Liver (tissue), 9 donors: ENCODE data around the gene ALAS1. TPM values are rescaled to one million over a fixed set of nuclear protein-coding genes. Genes with fewer than 3 reads are reported as not detected.
A peak's percentile ranks its signal among the peaks of the same experiment; 100 is the strongest.

Source experiments
- DNase-seq: peaks from one replicate; pipeline ENCODE4 v3.0.0-alpha.2; 2017; ENCODE audit warnings: low spot score
- H3K27ac ChIP-seq, 2 donors: one replicate each; pipeline ENCODE4 v1.7.0; 2013; ENCODE audit warnings: inconsistent platforms in 2 of 2, low read length in 2 of 2, control low read depth in 1 of 2, low read depth in 1 of 2, mild to moderate bottlenecking in 1 of 2
- H3K27me3 ChIP-seq, 4 donors: one replicate each; pipeline versions ENCODE4 v1.6.1 to v1.7.0; 2013; ENCODE audit warnings: low read length in 3 of 4, inconsistent platforms in 1 of 4, mild to moderate bottlenecking in 1 of 4, moderate library complexity in 1 of 4; ENCODE audit not compliant: control insufficient read depth in 4 of 4, insufficient read depth in 4 of 4
- H3K36me3 ChIP-seq, 4 donors: one replicate each; pipeline versions ENCODE4 v1.6.1 to v1.7.0; 2013; ENCODE audit warnings: low read length in 3 of 4, mild to moderate bottlenecking in 3 of 4, low read depth in 1 of 4, moderate library complexity in 1 of 4; ENCODE audit not compliant: control insufficient read depth in 4 of 4, insufficient read depth in 3 of 4
- H3K4me1 ChIP-seq, 4 donors: one replicate each; pipeline versions ENCODE4 v1.6.1 to v1.7.0; 2013; ENCODE audit warnings: low read length in 3 of 4, mild to moderate bottlenecking in 3 of 4, moderate library complexity in 1 of 4; ENCODE audit not compliant: control insufficient read depth in 4 of 4, insufficient read depth in 4 of 4
- H3K4me3 ChIP-seq, 3 donors: one replicate each; pipeline versions ENCODE4 v1.6.1 to v1.7.0; 2013; ENCODE audit warnings: low read length in 3 of 3, control low read depth in 1 of 3, low read depth in 1 of 3, mild to moderate bottlenecking in 1 of 3
- H3K9ac ChIP-seq, 2 donors: one replicate each; pipeline ENCODE4 v1.7.0; 2013; ENCODE audit warnings: low read length in 2 of 2, mild to moderate bottlenecking in 2 of 2, moderate library complexity in 2 of 2, control low read depth in 1 of 2, low read depth in 1 of 2
- H3K9me3 ChIP-seq, 4 donors: one replicate each; pipeline versions ENCODE4 v1.6.1 to v1.7.0; 2013; ENCODE audit warnings: low read length in 3 of 4; ENCODE audit not compliant: control insufficient read depth in 4 of 4
- CTCF ChIP-seq: fragments of 150-350 bp; IDR thresholded peaks from 2 replicates; pipeline ENCODE4 v1.5.1; 2017; ENCODE audit warnings: improper control_type of control experiment, low read depth, low read length; ENCODE audit not compliant: missing input control
- EGR1 ChIP-seq, 2 donors: IDR thresholded peaks; 2 replicates each; pipeline ENCODE4 v1.6.1; 2016 to 2018; ENCODE audit warnings: antibody characterized with exemption in 2 of 2, low read depth in 2 of 2
- FOXA1 ChIP-seq: IDR thresholded peaks from 2 replicates; pipeline ENCODE4 v1.6.1; 2016; ENCODE audit warnings: antibody characterized with exemption
- FOXA2 ChIP-seq: IDR thresholded peaks from 2 replicates; pipeline ENCODE4 v1.6.1; 2016; ENCODE audit warnings: antibody characterized with exemption
- GABPA ChIP-seq, 2 donors: IDR thresholded peaks in 1 of 2; conservative IDR thresholded peaks in 1 of 2; 2 replicates each; pipeline ENCODE4 v1.6.1; 2016; ENCODE audit warnings: antibody characterized with exemption in 2 of 2, mild to moderate bottlenecking in 1 of 2, moderate library complexity in 1 of 2
- HNF4A ChIP-seq, 2 donors: conservative IDR thresholded peaks; 2 replicates each; pipeline ENCODE4 v1.6.1; 2016; ENCODE audit warnings: antibody characterized with exemption in 2 of 2, mild to moderate bottlenecking in 2 of 2
- HNF4G ChIP-seq: IDR thresholded peaks from 2 replicates; pipeline ENCODE4 v1.6.1; 2016; ENCODE audit warnings: antibody characterized with exemption
- JUND ChIP-seq, 2 donors: IDR thresholded peaks; 2 replicates each; pipeline ENCODE4 v1.6.1; 2016; ENCODE audit warnings: antibody characterized with exemption in 2 of 2
- NR2F2 ChIP-seq: IDR thresholded peaks from 2 replicates; pipeline ENCODE4 v1.6.1; 2016; ENCODE audit warnings: antibody characterized with exemption
- RAD21 ChIP-seq, 2 donors: IDR thresholded peaks; 2 replicates each; pipeline ENCODE4 v1.6.1; 2016; ENCODE audit warnings: antibody characterized with exemption in 2 of 2, mild to moderate bottlenecking in 2 of 2
- RXRA ChIP-seq, 2 donors: IDR thresholded peaks; 2 replicates each; pipeline ENCODE4 v1.6.1; 2017 to 2018; ENCODE audit warnings: antibody characterized with exemption in 2 of 2, mild to moderate bottlenecking in 1 of 2
- SP1 ChIP-seq: IDR thresholded peaks from 2 replicates; pipeline ENCODE4 v1.6.1; 2018; ENCODE audit warnings: antibody characterized with exemption, mild to moderate bottlenecking
- TAF1 ChIP-seq: conservative IDR thresholded peaks from 2 replicates; pipeline ENCODE4 v1.6.1; 2016; ENCODE audit warnings: antibody characterized with exemption, mild to moderate bottlenecking
- YY1 ChIP-seq: IDR thresholded peaks from 2 replicates; pipeline ENCODE4 v1.6.1; 2016; ENCODE audit warnings: antibody characterized with exemption, mild to moderate bottlenecking
- WGBS: extraction: QIAGEN DNeasy Blood & Tissue Kit; methylation state at CpG from one replicate; pipeline ENCODE4 v1.1.7; 2013; 5-methylcytosine and 5-hydroxymethylcytosine counted together
- polyA plus RNA-seq, 2 donors: library from polyadenylated mRNA; stranded (reverse) in 1 of 2; unstranded in 1 of 2; fragments of 200-250 nt in 1 of 2; fragments of >200 nt in 1 of 2; fragmentation: Nextera tagmentation in 1 of 2; extraction: Ambion mirVana in 1 of 2; gene quantifications; one replicate each; pipeline versions ENCODE4 v1.2.1 to v1.2.3, GENCODE V29; 2013 to 2015
- total RNA-seq, 2 donors: library from RNA; depleted of rRNA; stranded (reverse); fragments of >200 nt; gene quantifications; one replicate each; pipeline ENCODE4 v1.2.3, GENCODE V29; 2014
- TF ChIP-seq, protein P1 (sequence below): IDR thresholded peaks from 2 replicates; pipeline ENCODE4 v1.6.1; 2016; ENCODE audit warnings: antibody characterized with exemption
- TF ChIP-seq, protein P2 (sequence below): IDR thresholded peaks from 2 replicates; pipeline ENCODE4 v1.6.1; 2016; ENCODE audit warnings: antibody characterized with exemption
- TF ChIP-seq, protein P3 (sequence below): IDR thresholded peaks from 2 replicates; pipeline ENCODE4 v1.6.1; 2016; ENCODE audit warnings: antibody characterized with exemption
- TF ChIP-seq, protein P4 (sequence below): IDR thresholded peaks from 2 replicates; pipeline ENCODE4 v1.6.1; 2016; ENCODE audit warnings: antibody characterized with exemption, mild to moderate bottlenecking
- donor health status: healthy.
- donor health status: healthy.
- donor health status: healthy.
- donor health status: healthy.
- donor health status: healthy.

Gene ALAS1
- total and polyA plus RNA-seq, 4 donors: 32.3 to 421 (median 137) TPM

DNA sequence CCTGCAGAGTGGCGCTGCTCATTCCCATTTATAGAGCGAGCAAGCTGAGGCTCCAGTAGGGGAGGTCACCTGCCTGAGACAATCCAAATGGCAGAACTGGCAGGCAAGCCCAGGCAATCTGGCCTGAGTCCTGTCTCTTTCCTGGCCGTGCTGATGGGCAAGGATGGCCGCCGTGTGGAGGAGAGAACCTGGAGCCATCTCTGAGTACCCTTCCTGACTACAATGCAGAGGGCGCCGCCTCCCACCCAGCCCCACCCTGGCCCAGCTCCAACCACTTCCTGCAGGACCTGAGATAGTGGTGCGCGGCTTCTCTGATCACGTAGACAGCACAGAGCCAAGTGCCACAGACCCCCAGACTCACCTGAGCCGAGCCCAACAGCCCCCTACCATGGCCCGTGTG, 20.5 kb downstream of the ALAS1 start:
- Histone ChIP-seq H3K9ac (no peak overlapping the region), H3K27me3 (no peaks in the 10 kb centered on the region), H3K4me1 (peaks cover 0 to 29% (median 15%) of the 10 kb centered on the region in 4 donors), H3K9me3 (no peaks in the 10 kb centered on the region), H3K36me3 (peaks cover 6 to 24% (median 21%) of the 10 kb centered on the region in 4 donors), H3K27ac (peak overlapping the region; percentile 75 to 78), H3K4me3 (no peak overlapping the region)
- no peak for TF ChIP-seq NR2F2
- no peak for TF ChIP-seq RAD21 (IDR thresholded peaks at IDR 0.05)
- no peak for TF ChIP-seq CTCF
- no peak for TF ChIP-seq RXRA (IDR thresholded peaks at IDR 0.05)
- TF ChIP-seq SP1: no peak
- TF ChIP-seq JUND (IDR thresholded peaks at IDR 0.05): no peak
- no peak for TF ChIP-seq TAF1
- TF ChIP-seq, protein P1, sequence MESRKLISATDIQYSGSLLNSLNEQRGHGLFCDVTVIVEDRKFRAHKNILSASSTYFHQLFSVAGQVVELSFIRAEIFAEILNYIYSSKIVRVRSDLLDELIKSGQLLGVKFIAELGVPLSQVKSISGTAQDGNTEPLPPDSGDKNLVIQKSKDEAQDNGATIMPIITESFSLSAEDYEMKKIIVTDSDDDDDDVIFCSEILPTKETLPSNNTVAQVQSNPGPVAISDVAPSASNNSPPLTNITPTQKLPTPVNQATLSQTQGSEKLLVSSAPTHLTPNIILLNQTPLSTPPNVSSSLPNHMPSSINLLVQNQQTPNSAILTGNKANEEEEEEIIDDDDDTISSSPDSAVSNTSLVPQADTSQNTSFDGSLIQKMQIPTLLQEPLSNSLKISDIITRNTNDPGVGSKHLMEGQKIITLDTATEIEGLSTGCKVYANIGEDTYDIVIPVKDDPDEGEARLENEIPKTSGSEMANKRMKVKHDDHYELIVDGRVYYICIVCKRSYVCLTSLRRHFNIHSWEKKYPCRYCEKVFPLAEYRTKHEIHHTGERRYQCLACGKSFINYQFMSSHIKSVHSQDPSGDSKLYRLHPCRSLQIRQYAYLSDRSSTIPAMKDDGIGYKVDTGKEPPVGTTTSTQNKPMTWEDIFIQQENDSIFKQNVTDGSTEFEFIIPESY: no peak
- no peak for TF ChIP-seq FOXA2
- TF ChIP-seq YY1: no peak
- no peak for TF ChIP-seq EGR1 (IDR thresholded peaks at IDR 0.05; ENCODE audit: low read depth in 2 of 2)
- TF ChIP-seq, protein P2, sequence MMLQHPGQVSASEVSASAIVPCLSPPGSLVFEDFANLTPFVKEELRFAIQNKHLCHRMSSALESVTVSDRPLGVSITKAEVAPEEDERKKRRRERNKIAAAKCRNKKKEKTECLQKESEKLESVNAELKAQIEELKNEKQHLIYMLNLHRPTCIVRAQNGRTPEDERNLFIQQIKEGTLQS: no peak
- no peak for TF ChIP-seq GABPA (IDR thresholded peaks at IDR 0.05 in 1 of 2, conservative IDR thresholded peaks at IDR 0.05 in 1 of 2)
- TF ChIP-seq, protein P3, sequence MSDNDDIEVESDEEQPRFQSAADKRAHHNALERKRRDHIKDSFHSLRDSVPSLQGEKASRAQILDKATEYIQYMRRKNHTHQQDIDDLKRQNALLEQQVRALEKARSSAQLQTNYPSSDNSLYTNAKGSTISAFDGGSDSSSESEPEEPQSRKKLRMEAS: no peak
- no peak for TF ChIP-seq HNF4A (conservative IDR thresholded peaks at IDR 0.05)
- TF ChIP-seq, protein P4, sequence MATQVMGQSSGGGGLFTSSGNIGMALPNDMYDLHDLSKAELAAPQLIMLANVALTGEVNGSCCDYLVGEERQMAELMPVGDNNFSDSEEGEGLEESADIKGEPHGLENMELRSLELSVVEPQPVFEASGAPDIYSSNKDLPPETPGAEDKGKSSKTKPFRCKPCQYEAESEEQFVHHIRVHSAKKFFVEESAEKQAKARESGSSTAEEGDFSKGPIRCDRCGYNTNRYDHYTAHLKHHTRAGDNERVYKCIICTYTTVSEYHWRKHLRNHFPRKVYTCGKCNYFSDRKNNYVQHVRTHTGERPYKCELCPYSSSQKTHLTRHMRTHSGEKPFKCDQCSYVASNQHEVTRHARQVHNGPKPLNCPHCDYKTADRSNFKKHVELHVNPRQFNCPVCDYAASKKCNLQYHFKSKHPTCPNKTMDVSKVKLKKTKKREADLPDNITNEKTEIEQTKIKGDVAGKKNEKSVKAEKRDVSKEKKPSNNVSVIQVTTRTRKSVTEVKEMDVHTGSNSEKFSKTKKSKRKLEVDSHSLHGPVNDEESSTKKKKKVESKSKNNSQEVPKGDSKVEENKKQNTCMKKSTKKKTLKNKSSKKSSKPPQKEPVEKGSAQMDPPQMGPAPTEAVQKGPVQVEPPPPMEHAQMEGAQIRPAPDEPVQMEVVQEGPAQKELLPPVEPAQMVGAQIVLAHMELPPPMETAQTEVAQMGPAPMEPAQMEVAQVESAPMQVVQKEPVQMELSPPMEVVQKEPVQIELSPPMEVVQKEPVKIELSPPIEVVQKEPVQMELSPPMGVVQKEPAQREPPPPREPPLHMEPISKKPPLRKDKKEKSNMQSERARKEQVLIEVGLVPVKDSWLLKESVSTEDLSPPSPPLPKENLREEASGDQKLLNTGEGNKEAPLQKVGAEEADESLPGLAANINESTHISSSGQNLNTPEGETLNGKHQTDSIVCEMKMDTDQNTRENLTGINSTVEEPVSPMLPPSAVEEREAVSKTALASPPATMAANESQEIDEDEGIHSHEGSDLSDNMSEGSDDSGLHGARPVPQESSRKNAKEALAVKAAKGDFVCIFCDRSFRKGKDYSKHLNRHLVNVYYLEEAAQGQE: no peak
- no peak for TF ChIP-seq HNF4G
- TF ChIP-seq FOXA1: no peak
- DNase-seq: no peak
- 79% methylated on average over 12 of the region's 12 CpGs for WGBS
